IPS DF 4.7 (cell line): ENCODE results near the gene GMFB.

ENCODE experiments used
- DNase-seq: peaks from one replicate; pipeline ENCODE4 v3.0.0-alpha.2; 2013; ENCODE audit warnings: low spot score; ENCODE audit errors: extremely low read depth

The GMFB gene

GRCh38 chr14:54425537-54426274, 63.1 kb downstream of the GMFB start:
- DNase-seq: no peak

GRCh38 chr14:54425068-54425467, 63.7 kb downstream of the GMFB start:
- no peak for DNase-seq
